A673 (cell line): ENCODE results near the gene S100A14. TPM values are rescaled to one million over a fixed set of nuclear protein-coding genes. Genes with fewer than 3 reads are reported as not detected.
"Not testable (repeated sequence)": the region's sequence is repeated elsewhere in the genome, so short reads cannot be mapped to it uniquely, and the experiment has no call there.

Experiments used
- BruUV-seq: library from RNA; stranded (reverse); fragments of 400-500 nt; replicated peaks from 2 replicates; lab custom pipeline; 2021; lab: Mats Ljungman, UMichigan
- CTCF ChIA-PET: fragments of 300-600 bp; sonication (Branson Sonifier 250); formaldehyde crosslinking; loops from one replicate; lab custom pipeline; 2022; ENCODE audit warnings: antibody characterized with exemption; lab: Charles Lee
- POLR2A ChIA-PET: fragments of 300-600 bp; sonication (Branson Sonifier 250); formaldehyde crosslinking; loops from one replicate; lab custom pipeline; 2022; ENCODE audit warnings: antibody characterized with exemption; ENCODE audit not compliant: low non-redundant PET; lab: Charles Lee
- DNase-seq: peaks from one replicate; pipeline ENCODE4 v3.0.0-alpha.2; 2015; ENCODE audit warnings: low spot score
- H3K27ac ChIP-seq: fragments of 200-600 bp; sonication (generic); 2 replicates; pipeline ENCODE4 v1.5.1; 2016; ENCODE audit warnings: mixed run types, low read depth, mild to moderate bottlenecking, mixed read lengths, antibody characterized with exemption, low read length; ENCODE audit not compliant: poor library complexity, severe bottlenecking
- H3K27me3 ChIP-seq: fragments of 200-600 bp; sonication (generic); replicated peaks from 2 replicates; pipeline ENCODE4 v1.6.1; 2017; ENCODE audit warnings: mixed run types, low read depth, mild to moderate bottlenecking, mixed read lengths, antibody characterized with exemption, low read length; ENCODE audit not compliant: insufficient read depth, poor library complexity
- H3K36me3 ChIP-seq: fragments of 200-600 bp; sonication (generic); 2 replicates; pipeline ENCODE4 v1.6.1; 2016; ENCODE audit warnings: mixed run types, mild to moderate bottlenecking, mixed read lengths, antibody characterized with exemption, low read length; ENCODE audit not compliant: insufficient read depth, poor library complexity, severe bottlenecking
- H3K4me1 ChIP-seq: fragments of 200-600 bp; sonication (generic); 2 replicates; pipeline ENCODE4 v1.6.1; 2017; ENCODE audit warnings: mixed run types, mild to moderate bottlenecking, mixed read lengths, antibody characterized with exemption, low read length; ENCODE audit not compliant: insufficient read depth, poor library complexity, severe bottlenecking
- H3K4me3 ChIP-seq: fragments of 200-600 bp; sonication (generic); 2 replicates; pipeline ENCODE4 v1.5.1; 2016; ENCODE audit warnings: low read depth, mixed run types, mild to moderate bottlenecking, mixed read lengths, low read length; ENCODE audit not compliant: poor library complexity, severe bottlenecking
- H3K9me3 ChIP-seq: fragments of 200-600 bp; sonication (generic); 2 replicates; pipeline ENCODE4 v1.6.1; 2016; ENCODE audit warnings: mixed run types, low read depth, mild to moderate bottlenecking, mixed read lengths, antibody characterized with exemption, low read length; ENCODE audit not compliant: poor library complexity, severe bottlenecking
- EZH2 ChIP-seq: fragments of 200-600 bp; sonication (generic); IDR thresholded peaks from 2 replicates; pipeline ENCODE4 v1.6.1; 2017; ENCODE audit warnings: borderline replicate concordance, low read depth, mild to moderate bottlenecking, mixed read lengths, antibody characterized with exemption, low read length; ENCODE audit not compliant: poor library complexity, severe bottlenecking
- intact Hi-C: fragments of 100-400 bp; cut with micrococcal nuclease; formaldehyde crosslinking; loops from one replicate; pipeline ENCODE4 v1.10.0; 2022; ENCODE audit not compliant: unreplicated experiment
- total RNA-seq: library from RNA; stranded (reverse); gene quantifications from 2 replicates; pipeline ENCODE4 v1.2.3, GENCODE V29; 2021
- TF ChIP-seq, protein P1 (sequence below): fragments of 300-800, 200-600 bp; sonication (generic); conservative IDR thresholded peaks from 2 replicates; pipeline ENCODE4 v1.5.1; 2017; ENCODE audit warnings: low read depth, mild to moderate bottlenecking, antibody characterized with exemption, low read length, moderate library complexity, mixed read lengths

S100A14 gene
- total RNA-seq, 1 experiment from 2014 or later = not detected

DNA sequence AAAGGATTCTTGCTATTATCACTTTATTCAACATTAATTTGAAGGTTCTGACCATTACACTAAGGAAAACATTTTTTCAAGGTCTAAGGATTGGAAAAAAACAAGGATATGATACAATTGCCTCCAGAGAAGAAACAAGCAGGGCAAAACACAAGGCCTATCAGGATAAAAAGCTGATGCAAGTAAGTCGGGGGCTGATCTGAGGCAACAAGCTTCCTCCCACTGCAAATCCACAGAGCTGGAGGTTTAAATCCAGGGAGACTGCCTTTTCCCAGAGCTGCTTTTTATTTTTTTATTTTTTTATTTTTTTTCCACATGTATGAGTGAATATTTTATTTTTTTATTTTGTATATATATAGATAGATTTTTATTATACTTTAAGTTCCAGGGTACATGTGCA, 31.1 kb downstream of the S100A14 start:
- ChIA-PET POLR2A (no interaction called here), CTCF (no interaction called here)
- no peak for TF ChIP-seq EZH2
- TF ChIP-seq, protein P1, sequence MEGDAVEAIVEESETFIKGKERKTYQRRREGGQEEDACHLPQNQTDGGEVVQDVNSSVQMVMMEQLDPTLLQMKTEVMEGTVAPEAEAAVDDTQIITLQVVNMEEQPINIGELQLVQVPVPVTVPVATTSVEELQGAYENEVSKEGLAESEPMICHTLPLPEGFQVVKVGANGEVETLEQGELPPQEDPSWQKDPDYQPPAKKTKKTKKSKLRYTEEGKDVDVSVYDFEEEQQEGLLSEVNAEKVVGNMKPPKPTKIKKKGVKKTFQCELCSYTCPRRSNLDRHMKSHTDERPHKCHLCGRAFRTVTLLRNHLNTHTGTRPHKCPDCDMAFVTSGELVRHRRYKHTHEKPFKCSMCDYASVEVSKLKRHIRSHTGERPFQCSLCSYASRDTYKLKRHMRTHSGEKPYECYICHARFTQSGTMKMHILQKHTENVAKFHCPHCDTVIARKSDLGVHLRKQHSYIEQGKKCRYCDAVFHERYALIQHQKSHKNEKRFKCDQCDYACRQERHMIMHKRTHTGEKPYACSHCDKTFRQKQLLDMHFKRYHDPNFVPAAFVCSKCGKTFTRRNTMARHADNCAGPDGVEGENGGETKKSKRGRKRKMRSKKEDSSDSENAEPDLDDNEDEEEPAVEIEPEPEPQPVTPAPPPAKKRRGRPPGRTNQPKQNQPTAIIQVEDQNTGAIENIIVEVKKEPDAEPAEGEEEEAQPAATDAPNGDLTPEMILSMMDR = no peak
- Histone ChIP-seq H3K36me3 (no peaks in the 10 kb centered on the region), H3K4me3 (no peak overlapping the region), H3K4me1 (no peaks in the 10 kb centered on the region), H3K27me3 (no peaks in the 10 kb centered on the region), H3K9me3 (no peaks in the 10 kb centered on the region), H3K27ac (no peak overlapping the region)
- no peak for DNase-seq
- intact Hi-C loops = no loop called here
- BruUV-seq = no TSS peak

DNA sequence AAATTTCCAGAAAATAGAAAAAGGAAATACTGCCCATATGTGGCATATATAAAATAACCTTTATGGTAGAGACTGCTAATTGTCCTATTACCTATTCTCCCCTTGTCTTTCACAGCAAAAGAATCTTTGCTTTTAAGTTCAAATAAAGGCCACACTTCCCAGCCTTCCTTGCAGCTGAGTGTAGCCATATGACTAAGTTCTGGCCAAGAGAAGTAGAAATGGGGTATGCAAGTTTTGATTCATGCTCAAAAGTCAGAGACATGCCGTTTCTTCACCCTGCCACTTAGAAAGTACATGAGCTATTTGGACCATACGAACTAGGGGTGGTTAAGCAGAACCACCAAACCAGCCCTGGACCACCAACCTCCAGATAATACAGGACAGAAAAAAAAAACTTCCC, 32.1 kb downstream of the S100A14 start:
- Histone ChIP-seq H3K36me3 (no peaks in the 10 kb centered on the region), H3K27ac (no peak overlapping the region), H3K27me3 (no peaks in the 10 kb centered on the region), H3K4me3 (no peak overlapping the region), H3K9me3 (no peaks in the 10 kb centered on the region), H3K4me1 (no peaks in the 10 kb centered on the region)
- no peak for TF ChIP-seq EZH2
- TF ChIP-seq, protein P1 = no peak
- no TSS peak for BruUV-seq
- ChIA-PET POLR2A (no interaction called here), CTCF (no interaction called here)
- intact Hi-C loops = no loop called here
- DNase-seq = no peak

DNA sequence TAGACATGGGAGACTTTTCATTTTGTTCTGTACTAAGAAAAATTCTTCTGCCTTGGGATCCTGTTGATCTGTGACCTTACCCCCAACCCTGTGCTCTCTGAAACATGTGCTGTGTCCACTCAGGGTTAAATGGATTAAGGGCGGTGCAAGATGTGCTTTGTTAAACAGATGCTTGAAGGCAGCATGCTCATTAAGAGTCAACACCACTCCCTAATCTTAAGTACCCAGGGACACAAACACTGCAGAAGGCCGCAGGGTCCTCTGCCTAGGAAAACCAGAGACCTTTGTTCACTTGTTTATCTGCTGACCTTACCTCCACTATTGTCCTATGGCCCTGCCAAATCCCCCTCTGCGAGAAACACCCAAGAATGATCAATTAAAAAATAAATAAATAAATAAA, 32.6 kb downstream of the S100A14 start:
- H3K4me3 ChIP-seq, intact Hi-C loops, DNase-seq, CTCF ChIA-PET, BruUV-seq, H3K36me3 ChIP-seq, H3K27me3 ChIP-seq, H3K9me3 ChIP-seq, POLR2A ChIA-PET, H3K4me1 ChIP-seq, H3K27ac ChIP-seq: not testable (repeated sequence)

DNA sequence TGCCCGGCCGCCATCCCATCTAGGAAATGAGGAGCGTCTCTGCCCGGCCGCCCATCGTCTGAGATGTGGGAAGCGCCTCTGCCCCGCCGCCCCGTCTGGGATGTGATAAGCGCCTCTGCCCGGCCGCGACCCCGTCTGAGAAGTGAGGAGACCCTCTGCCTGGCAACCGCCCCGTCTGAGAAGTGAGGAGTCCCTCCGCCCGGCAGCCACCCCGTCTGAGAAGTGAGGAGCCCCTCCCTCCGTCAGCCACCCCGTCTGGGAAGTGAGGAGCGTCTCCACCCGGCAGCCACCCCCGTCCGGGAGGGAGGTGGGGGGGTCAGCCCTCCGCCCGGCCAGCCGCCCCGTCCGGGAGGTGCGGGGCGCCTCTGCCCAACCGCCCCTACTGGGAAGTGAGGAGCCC, 33.3 kb downstream of the S100A14 start:
- BruUV-seq, H3K27ac ChIP-seq, DNase-seq, H3K4me1 ChIP-seq, CTCF ChIA-PET, H3K9me3 ChIP-seq, H3K4me3 ChIP-seq, H3K27me3 ChIP-seq, H3K36me3 ChIP-seq, POLR2A ChIA-PET, intact Hi-C loops: not testable (repeated sequence)
